ENCODE measurements around the gene ZSCAN31.
"Not testable (repeated sequence)": the region's sequence is repeated elsewhere in the genome, so short reads cannot be mapped to it uniquely, and the experiment has no call there.

ZSCAN31 gene

DNA sequence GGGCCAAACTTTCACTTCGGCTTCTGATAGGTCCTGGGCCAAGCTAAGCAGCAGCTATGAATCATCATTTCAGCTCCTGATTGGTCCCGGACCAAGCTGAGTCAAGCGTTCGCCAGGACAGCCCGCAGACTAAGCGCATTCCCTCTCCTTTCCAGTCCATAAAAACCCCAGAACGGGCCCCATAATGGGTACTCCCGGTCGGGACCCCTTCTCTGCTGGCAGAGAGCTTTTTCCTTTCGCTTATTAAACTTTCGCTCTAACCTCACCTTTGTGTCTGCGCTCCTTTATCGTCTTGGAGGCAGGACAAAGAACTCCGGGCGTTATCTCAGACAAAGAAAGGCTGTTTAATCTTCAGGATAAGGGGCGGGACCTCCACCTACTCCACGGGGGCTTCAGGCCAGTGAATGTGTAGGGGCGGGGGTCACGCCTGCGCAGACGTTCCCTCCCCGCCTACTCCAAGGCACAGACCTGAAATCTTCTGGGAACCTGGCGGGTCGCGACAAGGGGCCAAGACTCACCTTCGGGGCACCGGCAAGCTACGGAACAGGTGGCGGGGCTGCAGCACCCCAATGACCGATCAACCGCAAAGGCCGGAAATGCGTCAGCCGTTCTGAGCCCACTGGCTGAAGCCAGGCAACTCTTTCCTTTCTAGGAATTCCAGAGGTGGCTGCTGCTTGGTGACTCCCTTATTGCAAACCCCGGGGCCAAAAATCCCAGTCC, at the start of gene ZSCAN31:
Gene ZSCAN31, minus strand, starts transcription at position 585 of the 720 bp plus-strand sequence. CDS start 6,465 bp downstream, outside the sequence.
- DNase-seq, result peak; percentile 74

DNA sequence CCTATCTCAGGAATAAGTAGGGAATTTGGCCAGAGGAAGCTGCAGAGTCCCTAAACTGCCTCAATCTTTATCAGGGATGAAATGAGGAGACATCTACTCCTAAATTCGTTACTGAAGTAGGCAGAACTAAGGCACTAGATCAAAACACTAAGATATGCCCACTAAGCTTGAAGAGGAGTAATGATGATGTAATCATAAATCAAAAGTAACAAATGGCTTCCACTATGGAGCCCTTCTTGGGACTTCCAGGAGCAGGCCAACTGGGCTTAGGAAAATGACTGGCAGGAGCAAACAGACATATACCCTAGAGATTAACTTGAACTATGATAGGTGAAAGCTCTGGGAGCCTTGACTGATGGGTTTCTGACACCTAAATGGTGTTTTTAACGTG, 48.2 kb upstream of the ZSCAN31 start:
- no peak for DNase-seq

DNA sequence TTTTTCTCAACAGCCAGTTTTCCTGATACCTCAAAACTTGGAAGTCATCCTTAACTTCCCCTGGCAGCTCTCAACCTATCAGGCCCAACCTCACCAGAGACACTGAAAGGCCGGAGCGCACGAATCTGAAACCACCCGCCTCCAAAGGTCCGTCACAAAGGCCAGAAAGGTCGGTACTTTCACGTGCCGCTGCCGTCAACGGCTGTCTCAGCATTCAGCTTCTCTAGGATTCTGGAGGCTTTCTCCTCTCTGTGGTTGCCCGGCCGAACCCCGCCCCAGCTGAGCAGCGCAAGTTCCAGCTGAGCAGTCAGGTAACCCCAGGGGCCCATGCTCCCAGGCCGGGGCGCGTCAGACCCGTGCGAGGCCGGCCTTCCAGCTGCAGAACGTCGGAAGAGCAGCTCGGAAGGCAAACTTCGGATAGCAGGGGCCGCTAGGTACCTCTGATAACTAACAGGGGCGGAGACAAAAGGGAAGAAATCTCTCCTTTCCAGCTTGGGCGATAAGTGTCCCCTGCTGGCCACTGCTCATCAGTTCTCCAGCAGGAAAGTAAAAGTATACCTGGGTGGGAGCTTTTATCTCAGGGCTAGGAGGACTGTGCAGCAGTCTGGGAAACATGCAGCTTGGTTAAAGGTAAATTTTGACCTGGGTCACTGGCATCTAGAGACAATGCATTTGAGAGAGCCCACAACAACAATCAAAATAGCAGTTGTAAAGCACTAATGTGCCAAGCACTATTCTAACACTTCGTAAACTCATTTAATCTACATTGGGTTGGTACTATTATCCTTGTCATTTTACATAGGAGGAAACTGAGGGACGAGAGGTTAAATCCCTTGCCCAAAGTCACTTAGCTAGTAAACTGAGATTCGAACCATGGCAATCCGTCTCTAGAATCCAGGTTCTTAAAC, 47.5 kb upstream of the ZSCAN31 start:
- no peak for DNase-seq

DNA sequence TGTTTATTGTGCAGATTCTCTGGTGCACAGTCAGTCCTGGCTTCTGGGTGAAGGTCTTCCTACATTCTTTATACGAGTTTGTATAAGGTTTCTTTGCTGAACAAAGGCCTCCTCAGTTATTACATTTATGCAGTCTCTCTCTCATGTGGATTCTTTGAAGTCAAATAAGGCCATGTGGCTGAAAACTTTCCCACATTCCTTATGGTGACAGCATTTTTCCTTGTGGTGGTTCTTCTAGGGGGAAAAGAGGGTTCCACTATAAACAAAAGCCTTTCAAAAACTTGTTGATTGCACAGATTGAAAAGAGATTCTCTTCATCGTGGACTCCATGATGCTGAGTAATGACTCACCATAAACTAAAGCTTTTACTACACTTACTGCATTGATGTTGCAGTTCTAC, 44.4 kb upstream of the ZSCAN31 start:
- no peak for DNase-seq

DNA sequence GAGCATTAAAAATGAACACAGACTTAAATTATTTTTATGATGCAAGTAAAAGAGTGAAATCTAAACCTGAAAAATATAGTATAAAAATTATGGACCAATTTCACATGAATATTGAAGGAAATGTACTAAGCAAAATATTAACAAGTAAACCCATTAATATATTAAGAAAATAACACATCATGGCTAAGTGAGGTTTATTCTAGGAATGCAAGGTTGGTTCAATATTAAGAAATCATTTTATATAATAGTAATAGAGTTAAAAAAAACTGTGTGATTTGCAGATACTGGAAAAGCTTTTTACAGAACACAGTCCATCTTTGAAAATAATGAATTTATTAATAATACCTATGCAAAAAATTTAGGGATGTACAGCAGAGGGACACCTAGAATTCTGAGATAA, 42.7 kb upstream of the ZSCAN31 start:
- DNase-seq, result no peak

DNA sequence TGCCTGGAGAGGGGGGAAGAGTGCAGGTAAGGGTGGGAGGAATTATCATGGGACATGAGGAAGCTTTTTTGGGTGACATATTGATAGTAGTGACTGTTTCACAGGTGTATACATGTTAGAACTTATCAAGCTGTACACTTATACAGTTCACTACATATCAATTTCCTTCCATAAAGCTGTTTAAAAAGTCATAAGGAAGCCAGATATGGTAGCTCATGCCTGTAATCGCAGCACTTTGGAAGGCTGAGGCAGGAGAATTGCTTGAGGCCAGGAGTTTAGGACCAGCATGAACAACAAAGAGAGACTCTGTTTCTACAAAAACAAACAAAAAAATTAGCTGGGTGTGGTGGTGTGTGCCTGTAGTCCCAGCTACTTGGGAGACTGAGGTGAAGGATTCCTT, 41.9 kb upstream of the ZSCAN31 start:
- no peak for DNase-seq

DNA sequence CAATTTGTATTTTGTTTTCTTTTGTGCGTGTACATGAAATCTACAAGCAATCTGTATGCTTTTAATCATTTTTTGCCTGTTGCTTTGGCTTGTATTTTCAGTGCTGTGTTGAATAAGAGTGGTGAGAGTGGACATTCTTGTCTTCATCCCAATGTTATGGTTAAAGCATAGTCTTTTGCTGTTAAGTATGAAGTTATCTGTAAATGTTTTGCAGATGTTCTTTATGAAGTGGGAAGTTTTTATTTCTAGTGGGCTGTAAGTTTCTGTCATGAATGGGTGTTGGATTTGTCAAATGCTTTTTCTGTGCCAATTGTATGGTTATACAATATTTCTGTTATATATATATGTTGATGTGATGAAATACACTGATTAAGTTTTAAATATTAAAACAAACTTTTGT, 38.0 kb upstream of the ZSCAN31 start:
- no peak for DNase-seq

DNA sequence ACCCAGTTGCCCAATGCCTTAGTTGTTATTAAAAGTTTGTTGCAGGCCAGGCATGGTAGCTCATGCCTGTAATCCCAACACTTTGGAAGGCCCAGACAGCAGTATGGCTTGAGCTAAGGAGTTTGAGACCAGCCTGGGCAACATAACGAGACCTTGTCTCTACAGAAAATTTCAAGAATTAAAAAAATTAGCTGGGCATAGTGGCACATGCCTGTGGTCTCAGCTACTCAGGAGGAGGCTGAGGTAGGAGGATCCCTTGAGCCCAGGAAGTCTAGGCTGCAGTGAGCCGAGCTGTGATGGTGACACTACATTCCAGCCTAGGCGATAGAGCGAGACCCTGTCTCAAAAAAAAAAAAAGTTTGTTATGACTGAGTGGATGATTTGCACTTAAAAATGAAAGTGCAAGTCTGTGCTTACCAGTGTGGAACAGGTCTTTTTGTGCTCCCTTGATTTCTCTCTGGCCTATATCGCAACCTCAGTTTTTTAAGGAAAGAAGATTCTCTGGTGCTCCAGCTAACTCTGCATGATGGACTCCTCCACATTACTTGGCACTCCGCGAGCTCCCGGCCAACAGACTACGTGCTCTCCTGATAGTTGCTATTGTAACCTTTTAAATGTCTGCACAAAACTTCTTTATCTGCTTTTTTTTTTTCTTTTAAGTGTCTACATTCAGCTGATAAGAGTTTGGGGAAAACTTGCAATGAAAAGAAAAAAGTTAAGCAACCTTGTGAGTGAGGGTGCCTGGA, 35.9 kb upstream of the ZSCAN31 start:
- DNase-seq, result no peak

DNA sequence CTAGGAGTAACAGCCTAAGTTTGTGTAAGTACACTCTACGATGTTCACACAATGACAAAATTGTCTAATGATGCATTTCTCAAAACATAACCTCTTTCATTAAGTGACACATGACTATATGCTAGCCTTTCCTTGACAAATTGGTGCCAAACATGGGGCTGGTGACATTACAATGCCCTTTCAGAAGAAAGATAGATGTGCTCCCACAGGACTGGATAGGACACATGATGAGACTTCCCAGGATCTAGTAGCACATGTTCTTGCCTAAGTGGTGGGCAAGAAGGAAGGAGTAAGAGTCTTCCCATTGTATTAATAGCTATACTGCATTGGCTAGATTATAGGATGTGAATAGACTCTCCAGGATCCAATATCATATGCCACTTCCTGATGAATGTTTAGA, 35.3 kb upstream of the ZSCAN31 start:
- DNase-seq, result no peak

DNA sequence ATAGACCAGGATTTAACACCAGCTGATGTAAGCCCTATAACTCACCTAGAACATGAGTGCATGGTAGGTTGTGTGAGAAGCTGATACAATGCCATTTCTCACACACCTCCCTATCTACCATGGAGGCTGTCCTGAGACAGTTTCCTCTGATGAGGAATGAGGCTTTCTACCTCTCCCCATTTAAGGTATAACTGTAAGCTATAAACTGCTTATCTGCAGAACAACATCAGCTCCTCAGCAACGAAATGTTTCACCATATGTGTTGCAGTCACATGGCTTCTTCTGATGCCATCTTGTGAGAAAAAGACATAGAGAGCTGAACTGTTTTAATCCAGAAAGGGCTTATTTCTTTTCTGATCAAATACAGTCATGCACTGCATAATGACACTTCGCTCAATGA, 34.5 kb upstream of the ZSCAN31 start:
- DNase-seq, result no peak

DNA sequence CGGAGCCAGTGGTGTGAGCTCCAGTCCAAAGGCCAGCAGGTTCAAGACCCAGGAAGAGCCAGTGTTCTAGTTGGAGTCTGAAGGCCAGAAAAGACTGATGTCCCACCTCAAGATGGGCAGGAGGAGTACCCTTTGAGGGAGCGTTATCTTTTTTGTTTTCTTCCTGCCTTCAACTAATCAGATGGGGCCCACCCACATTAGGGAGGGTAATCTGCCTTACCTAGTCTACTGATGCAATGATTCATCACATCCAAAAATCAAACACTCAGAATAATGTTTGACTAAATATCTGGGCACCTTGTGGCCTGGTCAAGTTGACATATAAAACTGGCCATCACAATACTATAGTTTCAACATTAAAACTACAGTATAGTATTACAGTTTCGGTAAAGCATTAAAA, 33.5 kb upstream of the ZSCAN31 start:
- no peak for DNase-seq

DNA sequence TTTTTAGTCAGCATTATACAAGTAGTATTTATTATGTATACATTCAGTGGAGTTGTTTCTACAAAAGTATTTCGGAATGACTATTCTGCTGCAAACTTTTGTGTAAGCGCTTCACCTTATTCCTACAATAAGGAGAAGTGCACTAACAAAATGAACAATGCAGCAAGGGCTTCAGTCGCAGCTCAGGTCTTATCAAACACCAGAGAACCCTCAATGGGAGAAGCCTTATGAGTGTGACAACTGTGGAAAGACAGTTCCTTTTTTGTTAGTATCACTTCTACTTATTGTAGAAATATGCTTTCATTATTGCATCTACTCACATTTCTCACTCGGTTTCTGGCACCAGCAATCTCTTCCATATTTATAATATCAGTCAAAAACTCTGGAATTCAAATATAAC, 32.6 kb upstream of the ZSCAN31 start:
- no peak for DNase-seq

DNA sequence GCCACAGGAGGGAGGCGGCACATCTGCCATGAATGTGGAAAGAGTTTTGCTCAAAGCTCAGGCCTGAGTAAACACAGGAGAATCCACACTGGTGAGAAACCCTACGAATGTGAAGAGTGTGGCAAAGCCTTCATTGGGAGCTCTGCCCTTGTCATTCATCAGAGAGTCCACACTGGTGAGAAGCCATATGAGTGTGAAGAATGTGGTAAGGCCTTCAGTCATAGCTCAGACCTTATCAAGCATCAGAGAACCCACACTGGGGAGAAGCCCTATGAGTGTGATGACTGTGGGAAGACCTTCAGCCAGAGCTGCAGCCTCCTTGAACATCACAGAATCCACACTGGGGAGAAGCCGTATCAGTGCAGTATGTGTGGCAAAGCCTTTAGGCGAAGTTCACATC, 29.6 kb upstream of the ZSCAN31 start:
- DNase-seq, result not testable (repeated sequence)

DNA sequence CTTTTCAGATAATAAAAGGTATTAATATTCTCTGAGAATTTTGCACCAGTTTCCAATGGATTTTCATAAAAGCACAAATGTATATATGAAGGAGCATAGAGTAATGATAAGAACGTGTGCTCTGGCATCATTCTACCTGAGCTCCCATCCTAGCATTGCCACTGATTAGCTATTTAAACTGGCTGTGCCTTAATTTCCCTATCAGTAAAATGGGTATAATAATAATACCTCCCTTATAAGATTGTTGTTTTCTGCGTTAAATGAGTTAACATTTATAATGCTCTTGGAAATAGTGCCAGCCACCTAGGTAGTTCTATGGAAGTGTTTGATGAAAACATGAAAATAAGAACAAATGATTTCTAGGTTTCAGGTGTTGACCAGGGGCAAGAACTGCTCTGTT, 25.0 kb upstream of the ZSCAN31 start:
- no peak for DNase-seq

DNA sequence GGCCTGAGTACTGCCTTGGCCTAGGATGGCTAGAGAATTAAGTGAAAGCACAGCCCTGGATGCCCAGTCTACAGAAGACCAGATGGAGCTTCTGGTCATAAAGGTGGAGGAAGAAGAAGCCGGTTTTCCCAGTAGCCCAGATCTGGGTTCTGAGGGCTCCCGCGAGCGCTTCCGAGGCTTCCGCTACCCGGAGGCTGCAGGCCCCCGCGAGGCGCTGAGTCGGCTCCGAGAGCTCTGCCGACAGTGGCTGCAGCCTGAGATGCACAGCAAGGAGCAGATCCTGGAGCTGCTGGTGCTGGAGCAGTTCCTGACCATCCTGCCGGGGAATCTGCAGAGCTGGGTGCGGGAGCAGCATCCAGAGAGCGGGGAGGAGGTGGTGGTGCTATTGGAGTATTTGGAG, 23.6 kb upstream of the ZSCAN31 start:
- not testable (repeated sequence) for DNase-seq

DNA sequence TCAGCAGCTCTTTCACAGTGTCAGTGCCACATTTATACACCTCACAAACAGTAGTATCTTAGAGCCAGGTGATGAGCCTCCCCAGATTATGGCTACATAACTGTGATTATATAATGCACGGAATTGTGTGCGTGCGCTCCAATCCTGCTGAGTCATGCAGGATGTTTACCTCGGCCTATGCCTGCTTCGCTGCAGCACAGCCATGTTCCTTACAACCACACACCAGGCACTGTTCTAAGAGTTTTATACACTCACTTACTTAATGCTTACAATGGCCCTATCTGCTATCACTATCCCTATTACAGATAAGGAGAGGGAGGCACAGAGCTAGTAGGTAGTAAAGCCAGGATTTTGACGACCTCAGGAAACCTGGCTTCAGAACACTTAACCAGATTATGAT, 21.1 kb upstream of the ZSCAN31 start:
- no peak for DNase-seq

DNA sequence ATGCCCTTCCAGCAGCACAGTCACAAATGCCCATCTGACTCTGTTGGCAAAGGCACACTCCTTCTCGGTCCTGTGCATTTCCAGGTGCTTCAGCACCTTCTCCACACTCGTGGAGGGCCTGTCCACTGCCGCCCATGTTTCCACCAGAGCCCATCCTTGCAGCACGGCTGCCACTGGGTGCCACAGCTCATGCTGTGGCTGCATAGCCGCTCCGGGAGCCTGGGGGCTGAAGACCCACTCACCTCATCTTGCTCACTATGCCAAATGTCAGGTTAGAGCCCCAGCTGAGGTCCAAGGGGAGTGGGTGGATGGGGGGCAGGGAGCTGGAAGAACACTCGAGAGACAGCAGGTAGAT, 20.7 kb upstream of the ZSCAN31 start:
- no peak for DNase-seq

DNA sequence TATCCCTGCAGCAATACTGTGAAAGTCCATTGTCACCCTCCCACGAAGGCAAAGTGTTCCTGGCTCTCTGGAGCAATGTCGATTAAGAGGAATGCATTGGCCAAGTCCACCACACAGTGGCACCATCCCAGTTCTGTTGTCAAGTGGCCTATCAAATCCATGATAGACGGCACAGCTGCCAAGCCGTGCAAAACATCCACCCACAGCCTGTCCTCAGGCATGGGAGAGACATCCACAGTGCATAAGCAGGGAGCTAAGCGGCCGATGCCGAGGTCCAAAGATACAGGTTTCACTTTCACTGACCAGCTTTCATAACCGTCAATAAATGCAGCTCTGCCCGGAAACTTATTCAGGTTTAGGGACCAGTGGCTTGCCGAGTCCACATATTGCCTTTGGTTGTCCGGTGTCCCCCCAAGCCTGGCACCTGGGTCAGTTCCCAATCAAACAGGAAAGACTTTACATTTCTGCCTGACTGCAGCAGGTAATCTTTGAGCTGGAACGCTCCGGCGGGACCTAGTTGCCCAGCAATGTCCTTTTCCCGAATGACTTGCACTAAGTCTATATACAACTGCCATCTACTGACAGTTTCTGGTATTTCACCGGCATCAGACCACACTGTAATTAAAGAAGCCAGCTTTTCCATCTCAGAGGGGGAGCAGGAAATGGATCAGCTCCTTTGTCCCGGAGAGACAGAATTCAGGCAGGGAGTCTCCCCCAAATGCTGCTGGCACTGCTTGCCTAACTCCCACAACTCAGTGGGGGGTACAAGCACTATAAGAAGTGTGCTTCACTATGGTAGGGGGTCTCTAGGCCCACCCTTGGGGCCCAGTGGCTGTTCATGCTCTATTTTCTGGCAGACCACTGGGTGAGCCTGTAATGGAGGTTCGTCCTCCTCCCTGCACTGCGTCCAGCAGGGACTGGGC, 20.1 kb upstream of the ZSCAN31 start:
- DNase-seq, result peak; percentile 64

DNA sequence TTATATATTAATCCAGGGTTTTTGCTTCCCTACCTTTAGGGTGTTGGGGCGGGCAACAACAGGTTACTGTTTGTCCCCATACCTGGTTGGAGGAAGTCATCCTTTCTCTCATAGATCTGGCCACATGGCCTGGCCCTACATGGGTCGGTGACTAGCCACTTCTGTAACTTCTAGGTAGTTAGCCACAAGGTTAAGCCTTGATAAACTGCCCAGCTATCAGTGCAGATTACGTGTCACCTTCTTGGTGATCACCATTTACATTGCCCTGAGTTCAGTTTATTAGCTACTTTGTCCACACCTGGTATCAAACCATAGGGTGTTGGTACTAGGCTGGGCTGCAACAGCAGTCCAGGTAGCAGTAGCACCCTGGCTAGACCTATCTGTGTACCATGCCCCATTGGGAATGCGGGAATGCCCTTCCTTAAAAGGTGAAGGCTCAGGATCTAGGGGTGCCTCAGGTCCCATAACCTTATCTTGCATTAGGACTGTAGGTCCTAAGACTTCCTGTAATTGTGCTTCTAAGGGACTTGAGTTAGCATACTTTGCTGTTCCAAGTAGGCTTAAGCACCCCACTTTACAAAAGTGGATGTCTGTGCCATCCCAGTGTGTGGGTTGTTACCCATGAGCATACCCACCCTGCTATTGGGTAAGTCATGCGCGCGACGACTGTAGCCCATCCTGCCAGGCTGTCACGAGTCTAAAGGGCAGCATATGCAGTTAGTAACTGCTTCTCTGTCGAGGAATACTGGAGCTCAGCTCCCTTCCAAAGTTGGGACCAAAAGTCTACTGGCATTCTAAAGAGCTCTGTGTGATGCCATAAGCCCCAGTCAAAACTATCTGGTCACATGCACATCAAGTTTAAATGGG, 19.0 kb upstream of the ZSCAN31 start:
- DNase-seq, result no peak

DNA sequence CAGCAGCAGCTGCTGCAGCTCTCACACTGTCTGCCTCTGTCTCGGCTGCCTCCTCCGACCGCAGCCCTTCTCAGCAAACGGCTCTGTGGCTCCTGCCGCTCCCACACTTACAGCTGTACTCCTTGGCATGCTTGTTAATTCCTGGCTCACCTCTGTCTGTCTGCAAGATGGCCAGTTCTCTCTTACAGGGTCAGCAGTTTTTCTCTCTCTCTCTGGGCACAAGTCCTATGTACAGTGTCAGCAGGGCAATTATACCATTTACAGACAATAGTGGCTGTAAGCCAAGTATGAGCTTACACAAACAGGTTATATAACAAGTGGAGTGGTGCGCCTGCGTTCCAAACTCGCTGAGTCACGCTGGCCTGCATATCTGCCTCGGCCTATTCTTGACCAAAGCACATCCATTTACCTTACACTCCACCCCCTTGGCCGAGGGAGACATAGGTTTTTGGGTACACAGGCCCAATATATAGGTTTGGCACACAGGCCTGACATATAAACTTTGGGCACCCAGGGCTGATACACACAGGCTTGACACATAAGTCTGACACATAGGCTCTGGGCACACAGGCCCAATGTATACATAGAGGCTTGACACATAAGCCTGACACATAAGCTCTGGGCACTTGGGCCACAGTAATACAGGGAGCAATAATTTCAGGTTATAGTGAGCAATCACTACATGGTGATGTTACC, 18.2 kb upstream of the ZSCAN31 start:
- no peak for DNase-seq

DNA sequence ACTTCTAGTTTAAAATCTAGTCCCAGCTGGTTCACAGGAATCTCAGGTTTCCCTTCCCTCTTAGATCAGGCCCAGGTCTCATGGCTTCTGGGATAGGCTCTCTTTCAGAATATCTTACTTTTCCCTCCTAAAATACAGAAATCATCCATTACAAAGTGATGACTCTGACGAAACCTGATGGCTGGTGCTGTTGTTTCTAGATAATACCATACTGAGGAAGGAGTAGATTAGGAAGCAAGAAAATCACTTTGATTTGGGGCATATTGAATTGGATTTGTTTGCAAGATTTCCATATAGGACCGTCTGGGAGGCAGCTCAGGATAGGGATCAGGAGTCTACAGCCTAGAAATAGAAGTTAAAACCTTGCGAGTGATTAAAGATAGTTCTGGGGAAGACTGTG, 17.4 kb upstream of the ZSCAN31 start:
- no peak for DNase-seq
